Transverse colon (tissue), 4 donors: Measurements from ENCODE around the gene BAAT.

Experiments used
- EP300 ChIP-seq: sonication (generic); formaldehyde crosslinking; IDR thresholded peaks from one replicate; pipeline ENCODE4 v1.6.1; 2017; ENCODE audit warnings: antibody characterized with exemption, low read depth
- POLR2AphosphoS5 ChIP-seq, 3 donors: sonication (generic); formaldehyde crosslinking; IDR thresholded peaks; one replicate each; pipeline ENCODE4 v1.6.1; 2016; ENCODE audit warnings: antibody characterized with exemption in 3 of 3
- TF ChIP-seq, protein P1 (sequence below), 5 experiments: fragments of 200-600 bp in 3 of 5; fragments of 450-650 bp in 2 of 5; sonication (generic) in 3 of 5; IDR thresholded peaks; 1 replicate in 2 of 5; 2 replicates in 3 of 5; pipeline ENCODE4 v1.5.1; 2016 to 2017; ENCODE audit warnings: antibody characterized with exemption in 5 of 5, inconsistent platforms in 3 of 5, mild to moderate bottlenecking in 2 of 5, moderate library complexity in 1 of 5

GRCh38 chr9:101326501-101326900 lies 58.3 kb downstream of the BAAT start:
- TF ChIP-seq, protein P1, sequence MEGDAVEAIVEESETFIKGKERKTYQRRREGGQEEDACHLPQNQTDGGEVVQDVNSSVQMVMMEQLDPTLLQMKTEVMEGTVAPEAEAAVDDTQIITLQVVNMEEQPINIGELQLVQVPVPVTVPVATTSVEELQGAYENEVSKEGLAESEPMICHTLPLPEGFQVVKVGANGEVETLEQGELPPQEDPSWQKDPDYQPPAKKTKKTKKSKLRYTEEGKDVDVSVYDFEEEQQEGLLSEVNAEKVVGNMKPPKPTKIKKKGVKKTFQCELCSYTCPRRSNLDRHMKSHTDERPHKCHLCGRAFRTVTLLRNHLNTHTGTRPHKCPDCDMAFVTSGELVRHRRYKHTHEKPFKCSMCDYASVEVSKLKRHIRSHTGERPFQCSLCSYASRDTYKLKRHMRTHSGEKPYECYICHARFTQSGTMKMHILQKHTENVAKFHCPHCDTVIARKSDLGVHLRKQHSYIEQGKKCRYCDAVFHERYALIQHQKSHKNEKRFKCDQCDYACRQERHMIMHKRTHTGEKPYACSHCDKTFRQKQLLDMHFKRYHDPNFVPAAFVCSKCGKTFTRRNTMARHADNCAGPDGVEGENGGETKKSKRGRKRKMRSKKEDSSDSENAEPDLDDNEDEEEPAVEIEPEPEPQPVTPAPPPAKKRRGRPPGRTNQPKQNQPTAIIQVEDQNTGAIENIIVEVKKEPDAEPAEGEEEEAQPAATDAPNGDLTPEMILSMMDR (IDR thresholded peaks at IDR 0.05) = no peak
- TF ChIP-seq POLR2AphosphoS5 (IDR thresholded peaks at IDR 0.05) (no peak), EP300 (no peak)
